Activated naive CD4-positive, alpha-beta T cell treated with anti-CD3 and anti-CD28 coated beads, Interleukin-2, amount 10 ng/mL, durations not matched to agents 7 days and 5 days (primary cell): ENCODE measurements around the gene RELN.
A peak's percentile ranks its signal among the peaks of the same experiment; 100 is the strongest.

Experiments
- CTCF ChIA-PET: fragments of 350-600 bp; sonication (Branson Sonifier 250); formaldehyde crosslinking; loops from one replicate; lab custom pipeline; 2021; ENCODE audit warnings: antibody characterized with exemption; lab: Charles Lee
- DNase-seq: peaks from one replicate; pipeline ENCODE4 v3.0.0-alpha.2; 2020
- H3K27ac Mint-ChIP-seq: one replicate; pipeline ENCODE4 v1.8.0; 2021; ENCODE audit warnings: mild to moderate bottlenecking, moderate library complexity, mixed read lengths
- H3K27me3 Mint-ChIP-seq: one replicate; pipeline ENCODE4 v1.8.0; 2021; ENCODE audit warnings: mild to moderate bottlenecking, mixed read lengths
- H3K36me3 Mint-ChIP-seq: one replicate; pipeline ENCODE4 v1.8.0; 2021; ENCODE audit warnings: mixed read lengths
- H3K4me1 Mint-ChIP-seq: one replicate; pipeline ENCODE4 v1.8.0; 2021; ENCODE audit warnings: mixed read lengths
- H3K4me3 Mint-ChIP-seq: one replicate; pipeline ENCODE4 v1.8.0; 2021; ENCODE audit warnings: mild to moderate bottlenecking, moderate library complexity, mixed read lengths
- H3K9me3 Mint-ChIP-seq: one replicate; pipeline ENCODE4 v1.8.0; 2021; ENCODE audit warnings: mixed read lengths

The RELN gene

GRCh38 chr7:103632972-103633371 is 356.5 kb downstream of the RELN start:
- Mint-ChIP-seq H3K4me3 (no peak overlapping the region), H3K9me3 (no peaks in the 10 kb centered on the region), H3K27me3 (no peaks in the 10 kb centered on the region), H3K4me1 (no peaks in the 10 kb centered on the region), H3K27ac (no peak overlapping the region), H3K36me3 (no peaks in the 10 kb centered on the region)
- CTCF ChIA-PET, result no interaction called here
- no peak for DNase-seq

GRCh38 chr7:103632005-103632639 is 357.3 kb downstream of the RELN start:
- Mint-ChIP-seq H3K4me1 (no peaks in the 10 kb centered on the region), H3K4me3 (no peak overlapping the region), H3K9me3 (no peaks in the 10 kb centered on the region), H3K36me3 (no peaks in the 10 kb centered on the region), H3K27ac (no peak overlapping the region), H3K27me3 (no peaks in the 10 kb centered on the region)
- DNase-seq, result no peak
- CTCF ChIA-PET, result no interaction called here

GRCh38 chr7:103630318-103630717 is 359.1 kb downstream of the RELN start:
- Mint-ChIP-seq H3K27ac (no peak overlapping the region), H3K27me3 (no peaks in the 10 kb centered on the region), H3K9me3 (no peaks in the 10 kb centered on the region), H3K4me1 (no peaks in the 10 kb centered on the region), H3K4me3 (no peak overlapping the region), H3K36me3 (no peaks in the 10 kb centered on the region)
- DNase-seq, result no peak
- CTCF ChIA-PET, result no interaction called here

- CTCF ChIA-PET, result no interaction called here
Measured at GRCh38 chr7:103628742-103629141, 360.7 kb downstream of the RELN start.

GRCh38 chr7:103626776-103627175 is 362.7 kb downstream of the RELN start:
- no peaks in the 10 kb centered on the region for H3K9me3 Mint-ChIP-seq
- no peaks in the 10 kb centered on the region for H3K36me3 Mint-ChIP-seq
- H3K4me3 Mint-ChIP-seq, result no peak overlapping the region
- no peaks in the 10 kb centered on the region for H3K4me1 Mint-ChIP-seq
- CTCF ChIA-PET, result no interaction called here
- no peaks in the 10 kb centered on the region for H3K27me3 Mint-ChIP-seq
- H3K27ac Mint-ChIP-seq, result no peak overlapping the region
- no peak for DNase-seq

More at GRCh38 chr7:103628742-103629141, 360.7 kb downstream of the RELN start:
- Mint-ChIP-seq H3K27ac (no peak overlapping the region), H3K9me3 (no peaks in the 10 kb centered on the region), H3K4me3 (no peak overlapping the region), H3K27me3 (no peaks in the 10 kb centered on the region), H3K36me3 (no peaks in the 10 kb centered on the region), H3K4me1 (no peaks in the 10 kb centered on the region)
- DNase-seq, result no peak

GRCh38 chr7:103622274-103622673 is 367.2 kb downstream of the RELN start:
- no peaks in the 10 kb centered on the region for H3K36me3 Mint-ChIP-seq
- CTCF ChIA-PET, result no interaction called here
- H3K27me3 Mint-ChIP-seq, result peaks cover 6% of the 10 kb centered on the region
- no peaks in the 10 kb centered on the region for H3K9me3 Mint-ChIP-seq
- no peak overlapping the region for H3K4me3 Mint-ChIP-seq
- no peak for DNase-seq
- no peak overlapping the region for H3K27ac Mint-ChIP-seq
- H3K4me1 Mint-ChIP-seq, result no peaks in the 10 kb centered on the region

GRCh38 chr7:103613655-103614642 is 375.5 kb downstream of the RELN start:
- H3K9me3 Mint-ChIP-seq, result no peaks in the 10 kb centered on the region
- CTCF ChIA-PET, result interaction anchor here (0.6 kb wide), 1 partner anchor 42 kb away, joined by 3 read pairs; no protein-coding TSS in a partner anchor

GRCh38 chr7:103609778-103610177 is 379.7 kb downstream of the RELN start:
- no peaks in the 10 kb centered on the region for H3K27me3 Mint-ChIP-seq
- no peak overlapping the region for H3K27ac Mint-ChIP-seq
- H3K36me3 Mint-ChIP-seq, result no peaks in the 10 kb centered on the region
- H3K4me1 Mint-ChIP-seq, result no peaks in the 10 kb centered on the region
- DNase-seq, result no peak
- no peaks in the 10 kb centered on the region for H3K9me3 Mint-ChIP-seq
- CTCF ChIA-PET, result no interaction called here
- H3K4me3 Mint-ChIP-seq, result no peak overlapping the region

More at GRCh38 chr7:103613655-103614642, 375.5 kb downstream of the RELN start:
- no peak overlapping the region for H3K4me3 Mint-ChIP-seq
- H3K36me3 Mint-ChIP-seq, result no peaks in the 10 kb centered on the region
- DNase-seq, result no peak
- H3K27me3 Mint-ChIP-seq, result no peaks in the 10 kb centered on the region
- H3K27ac Mint-ChIP-seq, result peak overlapping the region; percentile 53
- H3K4me1 Mint-ChIP-seq, result no peaks in the 10 kb centered on the region

GRCh38 chr7:103605640-103606039 is 383.8 kb downstream of the RELN start:
- H3K36me3 Mint-ChIP-seq, result no peaks in the 10 kb centered on the region
- CTCF ChIA-PET, result no interaction called here
- no peaks in the 10 kb centered on the region for H3K4me1 Mint-ChIP-seq
- H3K27me3 Mint-ChIP-seq, result no peaks in the 10 kb centered on the region
- no peak overlapping the region for H3K4me3 Mint-ChIP-seq
- no peak overlapping the region for H3K27ac Mint-ChIP-seq
- H3K9me3 Mint-ChIP-seq, result no peaks in the 10 kb centered on the region
- DNase-seq, result no peak

- Mint-ChIP-seq H3K4me3 (no peak overlapping the region), H3K4me1 (no peaks in the 10 kb centered on the region)
- DNase-seq, result no peak
Measured at GRCh38 chr7:103598326-103598905, 391.0 kb downstream of the RELN start.

GRCh38 chr7:103597606-103598005 is 391.9 kb downstream of the RELN start:
- DNase-seq, result no peak
- no peaks in the 10 kb centered on the region for H3K9me3 Mint-ChIP-seq
- H3K4me1 Mint-ChIP-seq, result no peaks in the 10 kb centered on the region
- peaks cover 4% of the 10 kb centered on the region for H3K27me3 Mint-ChIP-seq
- no peak overlapping the region for H3K27ac Mint-ChIP-seq
- CTCF ChIA-PET, result no interaction called here
- no peak overlapping the region for H3K4me3 Mint-ChIP-seq
- no peaks in the 10 kb centered on the region for H3K36me3 Mint-ChIP-seq

More at GRCh38 chr7:103598326-103598905, 391.0 kb downstream of the RELN start:
- CTCF ChIA-PET, result no interaction called here
- no peaks in the 10 kb centered on the region for H3K36me3 Mint-ChIP-seq
- H3K9me3 Mint-ChIP-seq, result no peaks in the 10 kb centered on the region
- no peak overlapping the region for H3K27ac Mint-ChIP-seq
- H3K27me3 Mint-ChIP-seq, result peaks cover 4% of the 10 kb centered on the region

GRCh38 chr7:103594186-103594585 is 395.3 kb downstream of the RELN start:
- Mint-ChIP-seq H3K27ac (no peak overlapping the region), H3K9me3 (no peaks in the 10 kb centered on the region), H3K27me3 (no peaks in the 10 kb centered on the region), H3K36me3 (no peaks in the 10 kb centered on the region), H3K4me3 (no peak overlapping the region), H3K4me1 (no peaks in the 10 kb centered on the region)
- no peak for DNase-seq
- CTCF ChIA-PET, result no interaction called here

- Mint-ChIP-seq H3K27me3 (no peaks in the 10 kb centered on the region), H3K4me1 (no peaks in the 10 kb centered on the region), H3K27ac (no peak overlapping the region), H3K4me3 (no peak overlapping the region), H3K9me3 (no peaks in the 10 kb centered on the region), H3K36me3 (no peaks in the 10 kb centered on the region)
- CTCF ChIA-PET, result interaction anchor here (1.1 kb wide), 1 partner anchor 20 kb away, joined by 3 read pairs; no protein-coding TSS in a partner anchor
- DNase-seq, result no peak
Measured at GRCh38 chr7:103593691-103594090, 395.8 kb downstream of the RELN start.

GRCh38 chr7:103592844-103593243 is 396.6 kb downstream of the RELN start:
- H3K4me3 Mint-ChIP-seq, result no peak overlapping the region
- no peak overlapping the region for H3K27ac Mint-ChIP-seq
- no peaks in the 10 kb centered on the region for H3K36me3 Mint-ChIP-seq
- no peaks in the 10 kb centered on the region for H3K4me1 Mint-ChIP-seq
- no peaks in the 10 kb centered on the region for H3K9me3 Mint-ChIP-seq
- CTCF ChIA-PET, result interaction anchor here (1.1 kb wide), 1 partner anchor 19 kb away, joined by 3 read pairs; no protein-coding TSS in a partner anchor
- H3K27me3 Mint-ChIP-seq, result no peaks in the 10 kb centered on the region
- DNase-seq, result no peak
